Vagina (tissue), 2 donors: Measurements from ENCODE around the gene VPS11.

Source experiments
- CTCF ChIP-seq, 3 experiments: fragments of 450-650 bp in 2 of 3; fragments of 200-600 bp in 1 of 3; sonication (generic) in 1 of 3; IDR thresholded peaks; one replicate each; pipeline ENCODE4 v1.5.1; 2017 to 2019; ENCODE audit warnings: antibody characterized with exemption in 3 of 3, mild to moderate bottlenecking in 2 of 3, moderate library complexity in 2 of 3
- POLR2A ChIP-seq, 2 donors: fragments of 450-650 bp; IDR thresholded peaks; one replicate each; pipeline ENCODE4 v1.6.1; 2017; ENCODE audit warnings: antibody characterized with exemption in 2 of 2, mild to moderate bottlenecking in 2 of 2, moderate library complexity in 2 of 2

- TF ChIP-seq CTCF (IDR thresholded peaks at IDR 0.05) (no peak), POLR2A (IDR thresholded peaks at IDR 0.05) (peak in 1 of 2 donors; percentile 79)
These were observed 10.4 kb upstream of the VPS11 start, which contains the start of gene HYOU1 for GRCh38 chr11:119057000-119057769.
